CD4-positive, CD25-positive, alpha-beta regulatory T cell (primary cell): ENCODE data around the gene NLN. TPM values are rescaled to one million over a fixed set of nuclear protein-coding genes. Genes with fewer than 3 reads are reported as not detected.
A peak's percentile ranks its signal among the peaks of the same experiment; 100 is the strongest.
"Not testable (repeated sequence)": the region's sequence is repeated elsewhere in the genome, so short reads cannot be mapped to it uniquely, and the experiment has no call there.

ENCODE experiments used
- ATAC-seq, 2 donors: fragments of 150-1000 bp; cut with Tn5 transposase; one replicate each; pipeline ENCODE4 v1.10.0; 2021; ENCODE audit warnings: low read depth in 2 of 2, moderate number of reproducible peaks in 2 of 2, moderate library complexity in 1 of 2
- DNase-seq, 3 donors: peaks; one replicate each; pipeline versions ENCODE4 v3.0.0 to v3.0.0-alpha.2; 2012 to 2022; ENCODE audit warnings: mixed read lengths in 1 of 3
- H3K27ac ChIP-seq: one replicate; pipeline ENCODE4 v1.7.0; 2013; ENCODE audit warnings: mild to moderate bottlenecking, low read length; ENCODE audit not compliant: insufficient read depth, poor library complexity, severe bottlenecking
- H3K27me3 ChIP-seq: one replicate; pipeline ENCODE4 v1.7.0; 2013; ENCODE audit warnings: low read length; ENCODE audit not compliant: control insufficient read depth, insufficient read depth
- H3K36me3 ChIP-seq: one replicate; pipeline ENCODE4 v1.7.0; 2013; ENCODE audit warnings: mild to moderate bottlenecking, low read length, moderate library complexity; ENCODE audit not compliant: control insufficient read depth, insufficient read depth
- H3K4me1 ChIP-seq: 2 replicates; pipeline ENCODE4 v1.7.0; 2013; ENCODE audit warnings: mild to moderate bottlenecking, low read length; ENCODE audit not compliant: insufficient read depth, control insufficient read depth, poor library complexity, severe bottlenecking
- H3K4me3 ChIP-seq: one replicate; pipeline ENCODE4 v1.7.0; 2013; ENCODE audit warnings: low read depth, mild to moderate bottlenecking, low read length, moderate library complexity
- H3K9me3 ChIP-seq, 2 experiments: 1 replicate in 1 of 2; 2 replicates in 1 of 2; pipeline ENCODE4 v1.7.0; 2013; ENCODE audit warnings: low read length in 2 of 2, mild to moderate bottlenecking in 1 of 2, moderate library complexity in 1 of 2; ENCODE audit not compliant: control insufficient read depth in 2 of 2
- H3K27ac Mint-ChIP-seq, 3 donors: one replicate each; pipeline ENCODE4 v1.8.0; 2020 to 2022; ENCODE audit warnings: mild to moderate bottlenecking in 3 of 3, mixed read lengths in 3 of 3, moderate library complexity in 2 of 3
- H3K27me3 Mint-ChIP-seq: one replicate; pipeline ENCODE4 v1.8.0; 2022; ENCODE audit warnings: mild to moderate bottlenecking, mixed read lengths
- H3K36me3 Mint-ChIP-seq: one replicate; pipeline ENCODE4 v1.8.0; 2020; ENCODE audit warnings: mixed read lengths
- H3K4me1 Mint-ChIP-seq, 4 donors: one replicate each; pipeline ENCODE4 v1.8.0; 2020 to 2022; ENCODE audit warnings: mixed read lengths in 4 of 4, mild to moderate bottlenecking in 1 of 4
- H3K4me3 Mint-ChIP-seq, 4 donors: one replicate each; pipeline ENCODE4 v1.8.0; 2020 to 2022; ENCODE audit warnings: mild to moderate bottlenecking in 4 of 4, mixed read lengths in 4 of 4, moderate library complexity in 3 of 4
- H3K9me3 Mint-ChIP-seq, 7 donors: one replicate each; pipeline ENCODE4 v1.8.0; 2020 to 2022; ENCODE audit warnings: mixed read lengths in 7 of 7, mild to moderate bottlenecking in 3 of 7, moderate library complexity in 2 of 7
- polyA plus RNA-seq, 4 donors: library from polyadenylated mRNA; unstranded; fragments of 300-500 nt; fragmentation: Illumina TruSeq; gene quantifications; one replicate each; pipeline ENCODE4 v1.2.3, GENCODE V29; 2021
- total RNA-seq: library from RNA; stranded (reverse); gene quantifications from one replicate; pipeline ENCODE4 v1.2.3, GENCODE V29; 2022

The NLN gene
- total RNA-seq, result 1.4 TPM
- 1 to 10 TPM in 3 of 4 donors, under 1 TPM in 1; 0.65 to 2.0 (median 1.7) TPM for polyA plus RNA-seq

DNA sequence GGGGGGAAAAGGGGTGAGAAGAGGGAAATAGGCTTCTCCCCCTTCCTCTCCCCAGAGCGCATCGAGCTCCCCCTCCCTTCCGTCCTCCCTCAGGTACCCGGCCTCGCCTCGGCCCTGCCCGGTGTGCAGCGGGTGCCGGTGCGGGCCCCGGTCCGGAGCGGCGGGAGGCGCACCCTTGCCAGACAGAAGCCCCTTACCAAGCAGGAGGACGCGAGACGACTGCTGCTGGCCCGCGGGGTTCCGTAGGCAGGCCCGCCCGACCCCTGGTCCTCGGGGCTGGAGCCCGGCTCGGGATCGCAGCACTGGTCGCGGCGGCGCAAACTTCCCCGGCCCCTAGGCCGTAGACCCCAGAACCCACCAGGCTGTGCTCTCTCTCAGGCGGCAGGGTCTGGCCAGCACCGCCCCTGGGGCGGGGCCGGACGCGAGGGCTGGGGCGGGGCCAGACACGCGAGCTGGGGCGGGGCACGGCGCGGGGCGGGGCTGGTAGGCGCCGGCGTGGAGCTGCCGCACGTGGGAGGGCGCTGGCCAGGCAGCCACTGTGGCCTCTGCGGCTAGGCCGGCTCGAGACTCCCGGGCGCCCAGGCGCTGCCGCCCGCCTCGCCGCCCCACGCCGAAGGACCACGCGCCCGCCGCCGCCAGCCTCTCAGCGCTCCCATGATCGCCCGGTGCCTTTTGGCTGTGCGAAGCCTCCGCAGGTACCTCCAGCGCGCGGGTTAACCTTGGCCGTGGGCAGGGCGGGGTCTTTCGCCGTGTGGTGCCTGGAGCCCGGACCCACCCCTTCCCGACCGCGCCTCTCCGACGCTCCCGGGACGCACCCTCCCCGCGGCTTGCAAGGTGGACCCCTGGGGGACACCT, at the start of gene NLN, which contains the start of gene SGTB:
TSS of gene NLN (plus strand) at position 486 of the 855 bp plus-strand sequence. CDS start at position 655, 169 bp downstream.
TSS of gene SGTB (minus strand) at position 390 of the 855 bp plus-strand sequence. CDS start 1,302 bp downstream, outside the sequence.
- Histone ChIP-seq H3K36me3 (peaks cover 12% of the 10 kb centered on the region), H3K4me3 (peak within 1 kb of the TSS; percentile 98), H3K27me3 (no peaks in the 10 kb centered on the region), H3K27ac (peak within 1 kb of the TSS; percentile 91), H3K4me1 (peaks cover 44% of the 10 kb centered on the region), H3K9me3 (no peaks in the 10 kb centered on the region)
- Mint-ChIP-seq H3K9me3 (no peaks in the 10 kb centered on the region), H3K27me3 (no peaks in the 10 kb centered on the region), H3K27ac (peak within 1 kb of the TSS; percentile 81 to 98 (median 85)), H3K36me3 (no peaks in the 10 kb centered on the region), H3K4me1 (peaks cover 12 to 24% (median 15%) of the 10 kb centered on the region in 4 donors), H3K4me3 (peak within 1 kb of the TSS in 3 of 4 donors; percentile 90 to 97 (median 92))
- DNase-seq (peak; percentile 81 to 85 (median 81)), ATAC-seq (peak; percentile 90 to 92)

DNA sequence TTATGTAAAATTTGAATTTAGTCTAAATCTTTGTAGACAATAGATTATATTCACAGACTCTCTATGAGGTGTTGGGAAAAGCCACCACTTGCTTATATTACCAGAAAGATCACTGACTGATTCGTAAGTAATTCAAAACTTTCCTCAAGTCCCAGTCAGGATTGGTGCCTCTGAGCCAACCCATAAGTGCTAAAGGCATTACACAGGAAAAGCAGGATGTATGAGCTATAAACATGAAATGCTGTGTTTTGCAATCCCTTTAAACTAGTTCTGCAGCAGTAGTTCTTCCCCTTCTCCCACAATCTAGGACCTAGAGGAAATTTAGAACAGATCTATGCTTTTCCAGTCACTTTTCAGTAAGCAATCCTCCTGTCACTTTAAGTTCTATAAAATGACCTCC, 49.2 kb upstream of the NLN start:
- Mint-ChIP-seq H3K36me3 (peaks cover 66% of the 10 kb centered on the region), H3K4me1 (peaks cover 23 to 31% (median 28%) of the 10 kb centered on the region in 4 donors), H3K27me3 (no peaks in the 10 kb centered on the region), H3K4me3 (no peak overlapping the region), H3K9me3 (peaks cover 0 to under 1% (median 0%) of the 10 kb centered on the region in 7 donors), H3K27ac (peak overlapping the region in 1 of 3 donors; percentile 75)
- no peaks in the 10 kb centered on the region for H3K9me3 ChIP-seq
- no peak for DNase-seq
- no peak overlapping the region for H3K4me3 ChIP-seq
- no peak overlapping the region for H3K27ac ChIP-seq
- H3K27me3 ChIP-seq, result no peaks in the 10 kb centered on the region
- H3K36me3 ChIP-seq, result peaks cover 78% of the 10 kb centered on the region
- H3K4me1 ChIP-seq, result no peaks in the 10 kb centered on the region
- ATAC-seq, result no peak

DNA sequence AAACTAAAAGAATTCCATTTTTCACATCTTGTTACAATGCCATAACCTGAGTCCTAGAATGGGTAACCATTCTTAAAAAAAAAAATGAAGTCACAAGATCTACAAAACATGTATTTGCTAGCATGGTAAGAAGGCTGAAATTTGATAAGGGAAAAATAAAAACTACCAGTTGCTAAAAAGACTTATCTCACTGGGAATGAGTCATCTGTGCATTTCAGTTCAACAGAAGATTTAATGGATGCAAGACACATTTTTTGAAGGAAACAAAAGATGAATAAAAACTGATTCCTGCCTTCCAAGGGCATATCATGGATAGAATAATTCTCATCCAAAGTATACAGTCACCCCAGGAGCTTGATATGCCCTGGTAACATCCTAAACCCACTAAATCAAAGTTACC, 47.3 kb upstream of the NLN start:
- Mint-ChIP-seq H3K9me3 (peaks cover 0 to 2% (median 0%) of the 10 kb centered on the region in 7 donors), H3K27ac (peak overlapping the region; percentile 48 to 80 (median 58)), H3K4me1 (peaks cover 39 to 49% (median 44%) of the 10 kb centered on the region in 4 donors), H3K27me3 (no peaks in the 10 kb centered on the region), H3K4me3 (no peak overlapping the region), H3K36me3 (peaks cover 78% of the 10 kb centered on the region)
- Histone ChIP-seq H3K4me1 (peaks cover 5% of the 10 kb centered on the region), H3K27me3 (no peaks in the 10 kb centered on the region), H3K27ac (no peak overlapping the region), H3K4me3 (no peak overlapping the region), H3K9me3 (no peaks in the 10 kb centered on the region), H3K36me3 (peaks cover 84% of the 10 kb centered on the region)
- ATAC-seq (no peak), DNase-seq (no peak)

DNA sequence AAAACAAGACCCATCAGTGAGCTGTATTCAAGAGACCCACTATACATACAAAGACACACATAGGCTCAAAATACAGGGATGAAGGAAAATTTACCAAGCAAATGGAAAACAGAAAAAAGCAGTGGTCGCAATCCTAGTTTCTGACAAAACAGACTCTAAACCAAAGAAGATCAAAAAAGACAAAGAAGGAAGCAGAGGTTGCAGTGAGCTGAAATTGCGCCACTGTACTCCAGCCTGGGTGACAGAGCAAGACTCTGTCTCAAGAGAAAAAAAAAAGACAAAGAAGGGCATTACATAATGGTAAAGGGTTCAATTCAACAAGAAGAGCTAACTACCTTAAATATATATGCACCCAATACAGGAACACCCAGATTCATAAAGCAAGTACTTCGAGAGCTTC, 45.9 kb upstream of the NLN start:
- not testable (repeated sequence) for ATAC-seq, H3K4me3 ChIP-seq, H3K27me3 Mint-ChIP-seq, H3K27ac ChIP-seq, H3K4me1 ChIP-seq, H3K27me3 ChIP-seq, DNase-seq, H3K9me3 ChIP-seq, H3K9me3 Mint-ChIP-seq
- peak overlapping the region; percentile 61 to 81 (median 76) for H3K27ac Mint-ChIP-seq
- peaks cover 84% of the 10 kb centered on the region for H3K36me3 ChIP-seq
- H3K36me3 Mint-ChIP-seq, result peaks cover 76% of the 10 kb centered on the region
- peaks cover 42 to 62% (median 56%) of the 10 kb centered on the region in 4 donors for H3K4me1 Mint-ChIP-seq
- H3K4me3 Mint-ChIP-seq, result peak overlapping the region in 1 of 4 donors; percentile 10

DNA sequence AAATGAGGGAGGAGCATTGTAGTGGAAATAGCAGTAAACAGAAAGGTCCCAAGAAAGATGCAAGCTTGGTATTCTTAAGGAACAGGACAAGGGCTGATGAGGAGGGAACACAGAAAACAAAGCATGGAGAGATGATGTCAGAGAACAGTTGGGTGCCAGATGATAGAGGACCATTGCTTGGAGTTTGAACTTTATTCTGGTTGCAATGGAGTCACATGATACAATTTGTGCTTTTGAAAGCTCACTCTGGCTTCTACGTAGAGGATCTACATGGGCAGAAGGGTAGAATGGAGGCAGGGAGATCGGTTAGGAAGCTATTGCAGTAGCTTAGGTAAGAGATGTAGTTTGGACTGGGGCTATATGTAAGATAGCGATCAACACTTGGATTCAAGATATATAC, 39.9 kb upstream of the NLN start:
- no peaks in the 10 kb centered on the region for H3K27me3 ChIP-seq
- ATAC-seq (no peak), DNase-seq (no peak)
- no peaks in the 10 kb centered on the region for H3K9me3 ChIP-seq
- Mint-ChIP-seq H3K36me3 (peaks cover 67% of the 10 kb centered on the region), H3K4me1 (peaks cover 53 to 71% (median 59%) of the 10 kb centered on the region in 4 donors), H3K9me3 (peaks cover 0 to 2% (median 0%) of the 10 kb centered on the region in 7 donors), H3K27me3 (no peaks in the 10 kb centered on the region), H3K27ac (peak overlapping the region in 2 of 3 donors; percentile 0 to 20), H3K4me3 (no peak overlapping the region)
- no peak overlapping the region for H3K27ac ChIP-seq
- H3K4me1 ChIP-seq, result peaks cover 5% of the 10 kb centered on the region
- no peak overlapping the region for H3K4me3 ChIP-seq
- peaks cover 85% of the 10 kb centered on the region for H3K36me3 ChIP-seq

DNA sequence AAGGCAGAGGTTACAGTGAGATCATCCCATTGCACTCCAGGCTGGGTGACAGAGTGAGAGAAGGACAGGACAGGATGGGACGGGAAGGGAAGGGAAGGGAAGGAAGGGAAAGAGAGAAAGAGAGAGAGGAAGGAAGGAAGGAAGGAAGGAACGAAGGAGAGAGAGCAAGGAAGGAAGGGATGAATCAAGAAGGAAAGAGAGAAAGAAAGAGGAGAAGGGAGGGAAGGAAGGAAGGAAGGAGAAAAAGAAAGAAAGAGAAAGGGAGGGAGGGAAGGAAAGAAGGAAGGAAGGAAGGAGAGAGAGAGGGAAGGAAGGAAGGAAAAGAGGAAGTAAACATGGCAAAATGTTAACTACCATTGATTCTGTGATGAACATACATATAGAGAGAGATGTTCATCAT, 28.9 kb upstream of the NLN start:
- Histone ChIP-seq H3K27me3 (no peaks in the 10 kb centered on the region), H3K36me3 (peaks cover 77% of the 10 kb centered on the region), H3K4me1 (no peaks in the 10 kb centered on the region), H3K27ac (no peak overlapping the region), H3K4me3 (no peak overlapping the region), H3K9me3 (no peaks in the 10 kb centered on the region)
- DNase-seq (no peak), ATAC-seq (no peak)
- H3K27ac Mint-ChIP-seq, result peak overlapping the region in 1 of 3 donors; percentile 77
- H3K36me3 Mint-ChIP-seq, result peaks cover 26% of the 10 kb centered on the region
- no peak overlapping the region for H3K4me3 Mint-ChIP-seq
- H3K9me3 Mint-ChIP-seq, result peaks cover 0 to 1% (median 0%) of the 10 kb centered on the region in 7 donors
- no peaks in the 10 kb centered on the region for H3K27me3 Mint-ChIP-seq
- H3K4me1 Mint-ChIP-seq, result peaks cover 20 to 22% (median 21%) of the 10 kb centered on the region in 4 donors

DNA sequence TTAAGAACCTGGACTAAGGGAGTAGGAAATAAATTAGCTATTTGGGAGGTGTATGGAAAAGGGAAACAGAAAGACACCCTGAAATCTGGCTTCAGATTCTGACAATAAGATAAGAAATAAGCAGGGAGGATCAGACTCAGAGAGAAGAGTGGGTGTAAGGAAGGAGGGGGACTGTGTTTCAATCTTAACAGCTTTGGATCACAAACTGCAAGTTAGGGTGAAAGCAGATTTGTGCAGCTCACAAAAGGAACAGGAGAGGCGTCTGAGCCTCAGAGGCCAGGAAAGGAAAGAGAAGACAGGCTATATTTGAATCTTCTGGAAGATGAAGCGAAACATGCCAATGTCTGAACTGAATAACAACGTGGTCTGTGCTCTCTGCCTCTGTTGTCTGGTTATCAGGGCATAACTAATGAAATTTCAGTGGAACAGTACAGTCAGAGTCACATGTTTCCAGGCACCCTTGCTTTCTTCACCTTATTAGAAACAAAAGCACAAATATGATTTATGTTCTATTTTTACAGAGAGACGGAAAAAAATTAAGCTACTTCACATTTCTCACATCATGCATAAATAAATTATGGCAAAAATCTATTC, 26.7 kb upstream of the NLN start:
- no peaks in the 10 kb centered on the region for H3K27me3 ChIP-seq
- Mint-ChIP-seq H3K36me3 (peaks cover 43% of the 10 kb centered on the region), H3K27me3 (no peaks in the 10 kb centered on the region), H3K4me1 (peaks cover 22 to 31% (median 25%) of the 10 kb centered on the region in 4 donors), H3K9me3 (peaks cover 0 to 3% (median 0%) of the 10 kb centered on the region in 7 donors), H3K27ac (no peak overlapping the region), H3K4me3 (no peak overlapping the region)
- peaks cover 78% of the 10 kb centered on the region for H3K36me3 ChIP-seq
- no peaks in the 10 kb centered on the region for H3K9me3 ChIP-seq
- H3K27ac ChIP-seq, result no peak overlapping the region
- H3K4me3 ChIP-seq, result no peak overlapping the region
- DNase-seq, result no peak
- ATAC-seq, result no peak
- no peaks in the 10 kb centered on the region for H3K4me1 ChIP-seq
